ENCODE data around the gene STPG3. TPM values are rescaled to one million over a fixed set of nuclear protein-coding genes. Genes with fewer than 3 reads are reported as not detected.
A peak's percentile ranks its signal among the peaks of the same experiment; 100 is the strongest.

STPG3 gene
- total RNA-seq, 4 donors from 2014 or later = not detected

DNA sequence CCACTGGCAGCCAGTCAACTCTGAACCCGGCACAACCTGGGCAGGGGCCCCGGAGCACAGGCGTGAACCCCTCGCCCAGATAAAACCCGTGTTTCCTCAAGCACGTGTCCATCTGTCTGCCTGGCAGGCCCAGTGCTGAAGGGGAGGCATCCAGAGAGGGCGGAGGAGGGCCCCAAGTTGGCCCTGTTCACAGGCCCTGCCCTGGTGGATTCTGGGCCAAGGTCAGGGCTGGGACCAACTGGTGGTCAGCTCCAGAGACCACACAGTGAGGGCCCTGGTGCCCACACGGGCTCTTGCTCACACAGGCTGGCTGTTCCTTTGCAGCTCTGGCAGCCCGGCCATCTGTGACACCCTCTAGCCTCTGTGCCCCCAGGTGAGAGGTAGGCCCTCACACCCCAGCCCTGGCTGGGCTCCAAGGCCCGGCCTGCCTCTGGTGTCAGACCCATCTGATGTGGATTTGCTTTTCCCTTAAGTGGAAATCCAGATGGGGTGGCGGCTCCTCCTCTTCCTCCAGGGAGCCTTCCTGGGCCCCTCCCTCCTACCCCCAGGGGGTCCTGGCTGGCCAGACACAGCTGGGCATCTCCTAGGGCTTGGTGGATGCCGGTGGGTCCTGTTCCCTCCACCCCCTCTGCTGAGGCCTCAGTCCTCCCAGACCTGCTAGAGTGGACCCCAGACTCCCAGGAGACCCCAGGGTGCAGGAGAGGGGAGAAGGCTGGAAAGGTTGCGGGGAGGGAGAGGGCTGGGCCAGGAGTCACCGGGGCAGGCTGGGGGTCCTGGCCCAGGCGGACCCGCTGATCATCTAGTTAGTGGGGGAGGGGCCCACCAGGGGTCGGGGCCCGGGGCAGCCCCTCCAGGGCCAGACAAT, 525 bp upstream of the STPG3 start:
- Histone ChIP-seq H3K9me3 (no peaks in the 10 kb centered on the region), H3K4me1 (peaks cover 6 to 29% (median 10%) of the 10 kb centered on the region in 3 donors), H3K27ac (no peak overlapping the region), H3K36me3 (no peaks in the 10 kb centered on the region), H3K4me3 (no peak overlapping the region), H3K27me3 (peaks cover 0 to 6% (median 0%) of the 10 kb centered on the region in 4 donors)
- TF ChIP-seq, protein P1, sequence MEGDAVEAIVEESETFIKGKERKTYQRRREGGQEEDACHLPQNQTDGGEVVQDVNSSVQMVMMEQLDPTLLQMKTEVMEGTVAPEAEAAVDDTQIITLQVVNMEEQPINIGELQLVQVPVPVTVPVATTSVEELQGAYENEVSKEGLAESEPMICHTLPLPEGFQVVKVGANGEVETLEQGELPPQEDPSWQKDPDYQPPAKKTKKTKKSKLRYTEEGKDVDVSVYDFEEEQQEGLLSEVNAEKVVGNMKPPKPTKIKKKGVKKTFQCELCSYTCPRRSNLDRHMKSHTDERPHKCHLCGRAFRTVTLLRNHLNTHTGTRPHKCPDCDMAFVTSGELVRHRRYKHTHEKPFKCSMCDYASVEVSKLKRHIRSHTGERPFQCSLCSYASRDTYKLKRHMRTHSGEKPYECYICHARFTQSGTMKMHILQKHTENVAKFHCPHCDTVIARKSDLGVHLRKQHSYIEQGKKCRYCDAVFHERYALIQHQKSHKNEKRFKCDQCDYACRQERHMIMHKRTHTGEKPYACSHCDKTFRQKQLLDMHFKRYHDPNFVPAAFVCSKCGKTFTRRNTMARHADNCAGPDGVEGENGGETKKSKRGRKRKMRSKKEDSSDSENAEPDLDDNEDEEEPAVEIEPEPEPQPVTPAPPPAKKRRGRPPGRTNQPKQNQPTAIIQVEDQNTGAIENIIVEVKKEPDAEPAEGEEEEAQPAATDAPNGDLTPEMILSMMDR (IDR thresholded peaks at IDR 0.05) = no peak
- no peak for TF ChIP-seq POLR2A (IDR thresholded peaks at IDR 0.05)
- intact Hi-C loops (cut with DNase I) = no loop called here
- 83% methylated on average over 7 of the region's 18 CpGs; no CpG with 5 or more reads in 1 of the 2 donors for WGBS, 2 donors
- no peak for DNase-seq

DNA sequence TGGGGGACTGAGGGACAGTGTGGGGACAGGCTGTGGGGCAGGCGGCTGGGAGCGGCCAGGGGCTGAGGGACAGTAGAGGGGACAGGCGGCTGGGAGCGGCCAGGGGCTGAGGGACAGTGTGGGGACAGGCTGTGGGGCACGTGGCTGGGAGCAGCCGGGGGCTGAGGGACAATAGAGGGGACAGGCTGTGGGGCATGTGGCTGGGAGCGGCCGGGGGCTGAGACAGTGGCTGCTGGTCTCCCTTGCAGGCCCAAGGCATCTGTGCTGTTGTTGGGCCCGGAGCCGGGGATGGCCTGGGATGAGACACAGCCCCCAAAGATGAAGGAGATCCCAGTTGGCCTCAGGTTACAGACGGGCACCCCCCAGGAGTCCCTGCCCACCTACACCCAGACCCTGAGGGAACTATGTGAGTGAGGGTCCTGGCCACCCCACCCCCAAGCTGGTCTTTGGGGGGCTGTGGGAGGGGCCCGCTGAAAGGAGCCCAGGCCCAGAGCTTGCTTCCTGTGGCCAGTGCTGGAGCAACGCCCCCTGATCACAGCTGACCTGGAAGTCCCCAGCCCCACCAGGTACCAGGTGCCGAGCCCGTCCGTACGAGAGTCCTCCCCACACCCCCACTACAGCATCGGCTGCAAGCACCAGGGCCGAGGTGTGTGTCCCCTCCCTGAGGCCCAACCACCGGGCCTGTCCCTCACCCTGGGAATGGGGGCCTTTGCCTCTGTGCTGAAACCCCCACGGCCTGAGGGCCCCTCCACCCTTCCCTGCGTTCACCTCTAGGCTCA, 593 bp downstream of the STPG3 start:
- Histone ChIP-seq H3K4me3 (no peak overlapping the region), H3K36me3 (peaks cover under 1 to 6% (median 2%) of the 10 kb centered on the region in 3 donors), H3K9me3 (no peaks in the 10 kb centered on the region), H3K27me3 (peaks cover 0 to 6% (median 0%) of the 10 kb centered on the region in 4 donors), H3K4me1 (peaks cover 15 to 34% (median 20%) of the 10 kb centered on the region in 3 donors), H3K27ac (no peak overlapping the region)
- TF ChIP-seq, protein P1 (IDR thresholded peaks at IDR 0.05) = no peak
- TF ChIP-seq POLR2A (IDR thresholded peaks at IDR 0.05) = no peak
- DNase-seq = no peak
- intact Hi-C loops (cut with DNase I) = no loop called here
- 82 to 83% methylated on average over 6 to 9 of the region's 22 CpGs for WGBS, 2 donors

DNA sequence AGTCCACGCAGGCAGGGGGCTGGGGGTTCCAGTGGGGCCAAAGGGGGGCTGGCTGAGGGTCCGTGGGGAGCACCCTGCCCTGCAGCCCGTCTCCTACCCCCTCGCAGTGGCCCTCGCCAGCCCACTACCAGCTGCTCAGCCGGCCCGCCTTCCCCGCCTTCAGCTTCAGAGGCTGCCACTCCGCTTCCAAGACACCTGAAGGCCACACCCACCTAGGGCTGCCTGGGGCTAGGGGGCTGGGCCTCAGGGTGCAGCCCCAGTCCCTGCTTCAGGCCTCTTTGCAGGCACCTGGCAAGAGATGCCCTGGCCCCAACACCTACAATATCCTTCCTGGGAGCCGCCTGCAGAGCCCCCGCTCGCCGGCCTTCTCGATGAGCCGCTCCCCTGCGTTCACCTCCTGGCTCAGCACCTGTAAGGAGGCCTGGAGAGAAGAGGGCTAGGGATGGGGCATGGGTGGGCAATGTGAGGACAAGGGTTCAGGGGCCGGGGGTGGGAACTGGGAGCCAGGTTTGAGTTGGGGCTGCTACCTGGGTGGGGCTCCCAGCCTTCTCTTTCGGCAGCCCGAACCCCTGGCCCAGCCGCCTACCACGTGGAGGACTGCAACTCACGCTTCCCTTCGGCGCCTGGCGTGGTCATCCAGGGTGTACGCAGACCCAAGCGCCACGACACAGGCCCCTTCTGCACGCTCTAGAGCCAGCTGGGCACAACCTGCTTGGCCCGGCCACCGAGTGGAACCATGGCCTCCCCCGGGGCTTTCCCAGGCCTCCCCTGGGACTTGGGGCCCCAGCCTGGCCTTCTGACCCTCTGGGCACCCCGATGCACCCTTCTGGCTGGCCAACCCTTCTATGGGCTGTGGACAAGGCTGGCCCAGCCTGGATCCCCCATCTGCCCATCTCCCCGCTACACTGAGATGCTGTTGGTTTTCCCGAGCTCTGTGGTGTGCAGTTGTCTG, 1.7 kb downstream of the STPG3 start:
- H3K27me3 ChIP-seq = peaks cover 0 to 6% (median 0%) of the 10 kb centered on the region in 4 donors
- H3K27ac ChIP-seq = no peak overlapping the region
- H3K36me3 ChIP-seq = peaks cover 4 to 18% (median 7%) of the 10 kb centered on the region in 3 donors
- no peak overlapping the region for H3K4me3 ChIP-seq
- no peak for DNase-seq
- WGBS, 2 donors = 80 to 85% methylated on average over 1 to 17 of the region's 35 CpGs
- TF ChIP-seq POLR2A (IDR thresholded peaks at IDR 0.05) = no peak
- TF ChIP-seq, protein P1 (IDR thresholded peaks at IDR 0.05) = no peak
- intact Hi-C loops (cut with DNase I) = no loop called here
- H3K9me3 ChIP-seq = no peaks in the 10 kb centered on the region
- H3K4me1 ChIP-seq = peaks cover 18 to 40% (median 23%) of the 10 kb centered on the region in 3 donors

DNA sequence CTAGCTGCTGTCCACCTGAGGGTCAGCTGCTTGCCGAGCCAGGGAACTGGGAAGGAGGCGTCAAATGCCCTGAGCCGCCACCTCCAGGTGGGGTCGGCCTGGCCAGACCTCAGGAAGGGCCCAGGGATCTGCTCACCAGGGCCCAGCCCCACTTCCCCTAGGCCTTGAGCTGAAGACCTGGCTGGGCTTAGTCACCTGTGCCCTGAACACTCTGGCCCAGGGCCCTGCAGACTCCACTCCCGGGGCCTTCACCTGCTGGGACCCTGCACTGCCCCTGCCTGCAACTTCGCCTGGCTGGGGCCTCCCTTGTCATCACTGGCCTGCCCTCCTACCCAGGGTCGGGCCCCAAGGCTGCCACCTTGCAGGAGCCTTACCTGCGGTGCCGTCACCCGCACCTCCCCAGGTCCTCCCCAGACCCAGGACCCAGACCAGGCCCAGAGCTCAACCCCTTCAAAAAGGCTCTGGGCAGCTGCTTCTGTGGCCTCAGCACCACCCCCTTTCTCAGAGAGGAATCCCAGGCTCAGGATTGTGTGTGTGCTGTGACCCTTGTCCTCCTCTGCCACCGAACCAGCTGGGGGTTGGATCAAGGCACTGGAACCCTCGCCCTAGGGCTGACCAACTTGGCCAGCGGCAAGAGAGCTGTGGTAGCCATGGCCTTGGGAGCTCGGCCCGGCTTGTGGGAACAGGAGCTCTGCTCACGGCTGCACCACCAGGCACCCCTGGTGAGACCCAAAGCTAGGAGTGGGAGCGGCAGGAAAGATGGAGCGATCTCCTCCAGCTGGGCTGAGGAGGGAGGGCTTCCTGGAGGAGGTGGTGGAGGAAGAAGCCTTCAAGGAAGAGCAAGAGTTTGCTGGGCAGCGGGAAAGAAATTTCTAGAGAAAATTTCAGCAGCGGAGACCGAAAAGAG, 2.9 kb downstream of the STPG3 start:
- Histone ChIP-seq H3K27me3 (peaks cover 0 to 6% (median 0%) of the 10 kb centered on the region in 4 donors), H3K4me3 (peak overlapping the region; percentile 75 to 100 (median 92)), H3K4me1 (peaks cover 18 to 40% (median 23%) of the 10 kb centered on the region in 3 donors), H3K9me3 (no peaks in the 10 kb centered on the region), H3K27ac (peak overlapping the region in 3 of 4 donors; percentile 85 to 95 (median 93)), H3K36me3 (peaks cover 4 to 29% (median 7%) of the 10 kb centered on the region in 3 donors)
- 32 to 48% methylated on average over 6 to 13 of the region's 21 CpGs for whole genome bisulfite sequencing, 2 donors
- intact Hi-C loops (cut with DNase I) = no loop called here
- DNase-seq = no peak
- TF ChIP-seq, protein P1 (IDR thresholded peaks at IDR 0.05) = no peak
- no peak for TF ChIP-seq POLR2A (IDR thresholded peaks at IDR 0.05)
